ENCODE data around the gene ZNF573.

ZNF573 gene

DNA sequence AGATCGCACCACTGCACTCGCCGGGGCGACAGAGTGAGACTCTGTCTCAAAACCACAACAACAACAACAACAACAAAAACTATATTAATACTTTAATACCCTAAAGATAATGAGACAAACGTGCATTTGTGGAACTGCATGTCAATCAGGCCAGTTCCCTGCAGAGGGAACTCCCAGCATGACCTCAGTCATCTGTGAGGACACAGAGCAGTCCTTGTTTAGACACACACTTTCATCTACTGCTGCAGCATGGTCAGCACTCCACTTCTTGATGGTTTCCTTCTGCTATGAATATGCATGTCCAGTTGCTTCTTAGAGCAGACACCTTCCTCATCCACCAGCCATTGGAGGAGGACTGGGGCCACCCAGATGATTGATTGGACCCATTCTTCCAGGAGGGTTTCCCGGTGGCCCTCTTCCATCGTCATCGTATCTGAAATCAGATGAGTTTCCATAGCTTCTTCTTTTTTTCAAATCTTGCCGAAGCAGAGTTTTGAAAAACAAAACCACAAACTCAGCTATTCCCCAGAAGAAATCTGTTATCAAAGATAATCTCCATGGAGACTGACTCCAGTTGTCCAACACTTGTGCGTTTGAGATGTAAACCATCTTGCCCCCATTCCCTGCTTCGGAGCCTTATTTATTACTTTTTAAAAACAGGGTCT, 86.3 kb downstream of the ZNF573 start:
- no peak for DNase-seq

DNA sequence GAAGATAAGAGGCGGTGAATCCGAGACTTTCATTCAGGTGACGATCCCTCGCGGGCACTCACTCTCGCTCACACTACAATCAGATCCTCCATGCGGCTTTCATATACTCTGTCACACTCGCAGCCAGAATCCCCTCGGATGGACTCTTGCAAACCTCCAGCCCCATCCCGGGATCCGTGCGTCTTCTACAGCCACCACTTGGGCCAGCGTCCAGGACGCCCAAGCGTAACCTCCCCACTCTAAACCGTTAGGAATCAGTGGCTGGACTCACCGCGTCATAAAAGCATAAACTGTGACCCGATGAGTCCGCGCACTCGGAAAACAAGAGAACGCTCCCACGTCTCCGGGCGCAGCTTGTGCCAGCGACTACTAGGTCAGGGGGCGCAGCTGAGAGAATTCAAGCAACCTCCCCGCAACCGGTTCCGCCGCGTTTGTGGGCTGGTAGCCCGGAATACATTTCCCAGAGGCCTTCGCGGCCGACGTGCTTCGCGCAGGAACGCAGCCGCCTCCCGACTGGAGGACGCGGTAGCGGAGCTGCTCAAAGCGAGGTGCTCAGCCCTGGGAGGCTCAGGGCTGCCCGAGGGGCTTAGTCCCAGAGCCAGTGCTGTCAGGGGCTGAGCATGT, 87.4 kb downstream of the ZNF573 start:
- DNase-seq: peak; percentile 92
